Measurements from ENCODE around the gene MYCL. TPM values are rescaled to one million over a fixed set of nuclear protein-coding genes. Genes with fewer than 3 reads are reported as not detected.

Gene MYCL
- total and polyA plus RNA-seq, 2 of the 8 experiments (the other 6 are each of a cell fraction or from before 2014, with no cell fraction given): 20.3 to 28.8 TPM

GRCh38 chr1:39940253-39940652 lies 38.5 kb upstream of the MYCL start:
- WGBS, 2 experiments (ENCODE audit: extremely low coverage in 1 of 2, insufficient coverage in 1 of 2, insufficient read length in 1 of 2, insufficient replicate concordance in 2 of 2, low coverage in 1 of 2, low lambda C conversion rate in 2 of 2, missing lambda C conversion rate in 1 of 2): 90% methylated on average over 5 of the region's 5 CpGs; no CpG with 5 or more reads in 1 of the 2 experiments
- H2BK120ac ChIP-seq (replicated peaks; ENCODE audit: low read depth, low read length): no peak overlapping the region

More at GRCh38 chr1:39940253-39940652, 38.5 kb upstream of the MYCL start:
- Histone ChIP-seq H3K23me2 (ENCODE audit: low read depth, low read length) (no peaks in the 10 kb centered on the region), H4K5ac (ENCODE audit: insufficient read length, low read depth, low read length) (no peak overlapping the region), H3K4ac (replicated peaks; ENCODE audit: insufficient read length, low read depth, low read length) (no peak overlapping the region), H3K9me3 (ENCODE audit: insufficient read depth in 2 of 2, low read depth in 1 of 2, low read length in 1 of 2) (no peaks in the 10 kb centered on the region), H2BK5ac (ENCODE audit: low read depth, low read length) (no peak overlapping the region), H3K27me3 (replicated peaks in 1 of 4; ENCODE audit: control insufficient read depth in 3 of 4, extremely low read depth in 1 of 4, insufficient read depth in 3 of 4, low read length in 3 of 4) (no peaks in the 10 kb centered on the region), H3K23ac (ENCODE audit: insufficient read length) (no peak overlapping the region), H4K20me1 (replicated peaks in 1 of 2; ENCODE audit: control insufficient read depth in 1 of 2, insufficient read depth in 2 of 2, low read length in 2 of 2) (no peaks in the 10 kb centered on the region), H2AK5ac (ENCODE audit: low read depth, low read length) (no peak overlapping the region), H3K27ac (ENCODE audit: low read depth, low read length) (no peak overlapping the region), H3K56ac (replicated peaks; ENCODE audit: insufficient read length, low read depth, low read length) (no peak overlapping the region), H2AFZ (ENCODE audit: low read length) (no peak overlapping the region), H3K79me1 (ENCODE audit: low read depth, low read length) (no peaks in the 10 kb centered on the region), H3K79me2 (ENCODE audit: control insufficient read depth in 1 of 2, insufficient read depth in 2 of 2, low read length in 2 of 2) (no peaks in the 10 kb centered on the region), H3K4me3 (ENCODE audit: extremely low read depth in 1 of 4, insufficient read depth in 2 of 4, low read depth in 3 of 4, low read length in 4 of 4) (no peak overlapping the region), H3K4me2 (ENCODE audit: insufficient read depth in 1 of 2, low read depth in 2 of 2, low read length in 2 of 2) (no peak overlapping the region), H2BK15ac (ENCODE audit: low read length) (peak overlapping the region; percentile 10; the same call in 1 of the 2 replicates), H2BK12ac (ENCODE audit: low read depth, low read length) (no peak overlapping the region), H3K36me3 (ENCODE audit: control insufficient read depth in 2 of 4, insufficient read depth in 4 of 4, low read length in 3 of 4) (no peaks in the 10 kb centered on the region), H3K4me1 (replicated peaks in 1 of 4; ENCODE audit: control insufficient read depth in 3 of 4, insufficient read depth in 4 of 4, low read length in 3 of 4) (peaks cover 0 to 3% (median 0%) of the 10 kb centered on the region in 4 experiments; a peak in 1 of 7 replicates), H3K18ac (ENCODE audit: extremely low read depth, low read length) (no peak overlapping the region), H4K8ac (ENCODE audit: extremely low read depth, insufficient read depth, low read length) (no peak overlapping the region; the same call in 1 of the 2 replicates), H4K91ac (replicated peaks; ENCODE audit: insufficient read length, low read length) (no peak overlapping the region), H2BK20ac (ENCODE audit: low read length) (no peak overlapping the region), H3K9ac (replicated peaks in 1 of 4; ENCODE audit: extremely low read depth in 1 of 4, low read depth in 3 of 4, low read length in 3 of 4) (no peak overlapping the region), H3K14ac (ENCODE audit: insufficient read length) (no peak overlapping the region)
- FAIRE-seq (no peak), DNase-seq (ENCODE audit: low read depth in 1 of 2, low spot score in 2 of 2) (no peak)
- ChIA-PET CTCF (ENCODE audit: partially characterized antibody) (interaction anchor here (0.9 to 1.1 kb wide), 3 partner anchors 21 to 287 kb away, joined by 3 read pairs; no protein-coding TSS in a partner anchor), POLR2A (ENCODE audit: partially characterized antibody) (interaction anchor here (1.6 to 5.2 kb wide), 2 partner anchors 14 to 19 kb away, joined by 4 to 29 read pairs; partner anchors contain the start of gene MFSD2A)
- TF ChIP-seq SIN3A (conservative IDR thresholded peaks at IDR 0.05 in 1 of 2, IDR thresholded peaks at IDR 0.05 in 1 of 2; ENCODE audit: low read depth in 1 of 2, low read length in 2 of 2) (no peak), JUN (IDR thresholded peaks at IDR 0.05; ENCODE audit: low read depth, low read length) (no peak), EZH2 (IDR thresholded peaks at IDR 0.05; ENCODE audit: low read depth, low read length, severe bottlenecking) (no peak), FOSL1 (IDR thresholded peaks at IDR 0.05; ENCODE audit: insufficient read depth, low read depth, low read length) (no peak), KDM4A (IDR thresholded peaks at IDR 0.05; ENCODE audit: low read depth, low read length, severe bottlenecking) (no peak), USF2 (IDR thresholded peaks at IDR 0.05; ENCODE audit: low read length) (no peak), TAF1 (IDR thresholded peaks at IDR 0.05; ENCODE audit: low read depth, low read length) (no peak), SP4 (IDR thresholded peaks at IDR 0.05; ENCODE audit: low read length) (no peak), SP2 (IDR thresholded peaks at IDR 0.05; ENCODE audit: low read length) (no peak), RAD21 (IDR thresholded peaks at IDR 0.05 in 1 of 2, conservative IDR thresholded peaks at IDR 0.05 in 1 of 2; ENCODE audit: low read depth in 2 of 2, low read length in 2 of 2) (no peak), SAP30 (IDR thresholded peaks at IDR 0.05; ENCODE audit: insufficient read depth, insufficient replicate concordance, low read length) (no peak), SIX5 (IDR thresholded peaks at IDR 0.05; ENCODE audit: low read depth, low read length) (no peak)

All from H1 (cell line).